HL-60/S4 treated with retinoic acid at 250 ng/mL for 4 days and 3 days (cell line): ENCODE measurements around the gene RDX.

ENCODE experiments used
- in situ Hi-C: fragments of 300-500 bp; cut with MboI; formaldehyde crosslinking; loops from 2 replicates; pipeline ENCODE4 v1.7.0; 2022; ENCODE audit warnings: low sequenced_read_pairs

RDX gene

GRCh38 chr11:110279881-110280280 is 16.5 kb downstream of the RDX start:
- in situ Hi-C loops = no loop called here

GRCh38 chr11:110272919-110273318 is 23.5 kb downstream of the RDX start:
- in situ Hi-C loops = no loop called here

DNA sequence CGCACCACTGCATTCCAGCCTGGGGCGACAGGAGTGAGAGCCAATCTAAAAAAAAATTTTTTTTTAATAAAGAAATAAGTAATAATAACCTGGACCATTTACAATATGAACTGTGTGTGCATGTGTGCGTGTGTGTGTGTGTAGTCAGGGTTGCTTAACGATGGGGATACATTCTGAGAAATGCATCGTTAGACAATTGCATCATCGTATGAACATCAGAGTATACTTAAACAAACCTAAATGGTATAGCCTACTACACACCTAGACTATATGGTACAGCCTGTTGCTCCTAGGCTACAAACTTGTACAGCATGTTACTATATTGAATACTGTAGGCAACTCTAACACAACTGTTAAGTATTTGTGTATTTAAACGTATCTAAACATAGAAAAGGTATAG is 26.4 kb downstream of the RDX start:
- in situ Hi-C loops = no loop called here

DNA sequence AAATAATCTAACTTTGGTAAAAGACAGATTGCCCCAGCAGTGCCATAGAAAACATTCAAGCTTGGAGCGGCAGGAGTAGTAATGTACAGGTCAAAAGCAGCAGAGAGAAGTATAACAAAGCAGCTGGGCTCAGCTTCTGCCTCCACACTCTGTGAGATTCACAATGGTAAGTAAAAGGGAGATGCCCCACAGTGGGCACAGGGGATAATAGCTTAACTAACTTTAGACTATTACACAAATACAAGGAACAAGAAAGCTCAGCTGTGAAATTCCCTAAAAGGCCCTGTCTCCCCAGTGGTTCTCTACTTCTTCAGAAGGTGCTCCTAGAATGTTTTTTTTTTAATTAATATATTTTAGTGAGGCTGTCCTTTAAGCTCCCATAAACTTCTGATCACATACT is 28.0 kb downstream of the RDX start:
- in situ Hi-C loops = no loop called here

DNA sequence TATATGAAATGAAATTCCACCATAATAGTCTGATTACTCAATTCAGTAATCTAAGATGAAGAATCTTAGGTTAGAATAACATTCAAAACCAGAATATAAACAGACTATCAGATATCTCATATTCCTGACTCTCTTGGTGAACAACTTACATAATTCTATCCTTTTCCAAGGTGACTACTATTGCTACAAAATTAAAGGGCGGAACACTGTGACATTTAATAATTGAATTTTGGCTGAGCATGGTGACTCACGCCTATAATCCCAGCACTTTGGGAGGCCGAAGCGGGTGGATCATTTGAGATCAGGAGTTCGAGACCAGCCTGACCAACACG is 34.4 kb downstream of the RDX start:
- in situ Hi-C loops = no loop called here

DNA sequence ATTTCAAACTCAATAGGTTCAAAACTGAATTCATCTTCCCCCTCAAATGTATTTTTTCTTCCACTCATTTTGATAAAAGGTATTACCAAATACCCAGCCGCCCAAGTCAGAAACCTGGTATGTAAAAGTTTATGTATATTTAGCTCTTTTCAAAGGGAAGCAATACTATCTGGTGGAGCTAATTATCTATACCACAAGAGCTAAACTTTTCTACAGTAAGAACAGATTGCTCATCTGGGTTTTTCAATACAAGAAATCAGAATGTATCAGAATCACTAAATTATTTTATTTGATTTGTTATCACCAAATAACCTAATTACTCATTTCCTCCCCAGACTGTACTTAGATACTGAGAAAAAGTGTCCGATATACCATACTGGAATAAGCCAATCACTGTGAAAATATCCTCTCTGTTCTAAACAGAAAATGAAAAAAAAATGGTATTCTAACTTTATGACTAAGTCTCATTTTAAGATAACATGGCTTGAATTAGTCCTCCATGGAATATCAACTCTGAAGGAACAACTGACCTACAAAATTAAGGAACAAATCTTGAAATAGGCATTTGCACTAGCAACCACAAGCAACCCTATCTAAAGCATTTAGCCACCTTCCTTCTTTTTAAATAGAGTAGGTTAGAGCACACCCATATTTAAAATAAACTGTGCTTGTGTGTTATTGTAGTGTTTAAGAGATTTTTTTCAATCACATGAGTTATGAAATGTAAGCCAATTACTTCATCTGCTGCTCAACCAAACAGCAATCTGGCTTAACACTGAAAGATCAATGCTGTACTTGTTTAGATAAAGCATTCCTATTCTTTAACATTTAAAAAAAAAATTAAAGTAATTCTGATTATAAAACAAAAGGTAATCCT is 35.0 kb downstream of the RDX start:
- in situ Hi-C loops = no loop called here

GRCh38 chr11:110253525-110253924 is 42.9 kb downstream of the RDX start:
- in situ Hi-C loops = no loop called here

DNA sequence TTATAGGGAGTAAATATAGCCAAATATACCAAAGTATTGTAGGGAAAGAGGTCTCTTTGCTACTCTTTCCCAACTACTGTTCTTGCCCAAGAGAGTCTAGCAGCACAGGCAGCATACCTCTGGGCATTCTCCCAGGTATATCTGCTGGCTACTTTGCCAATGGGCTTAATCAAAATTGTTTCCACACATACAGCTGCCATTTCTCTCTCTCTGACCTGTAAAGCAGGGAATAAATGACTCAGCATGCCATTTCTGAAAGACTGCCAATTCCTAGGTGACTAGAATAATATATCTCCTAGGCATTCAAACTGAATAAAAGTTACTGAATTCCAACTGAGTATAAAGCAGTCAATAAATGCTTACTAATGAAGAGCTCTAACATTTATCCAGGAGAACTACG is 44.6 kb downstream of the RDX start:
- in situ Hi-C loops = no loop called here

- in situ Hi-C loops = no loop called here
Measured at GRCh38 chr11:110250168-110250567, 46.2 kb downstream of the RDX start.

GRCh38 chr11:110249766-110250165 is 46.6 kb downstream of the RDX start:
- in situ Hi-C loops = no loop called here

GRCh38 chr11:110249066-110249465 is 47.3 kb downstream of the RDX start:
- in situ Hi-C loops = no loop called here

- in situ Hi-C loops = no loop called here
Measured at GRCh38 chr11:110243791-110244190, 52.6 kb downstream of the RDX start.

GRCh38 chr11:110242746-110243145 is 53.7 kb downstream of the RDX start:
- in situ Hi-C loops = no loop called here

- in situ Hi-C loops = no loop called here
Measured at GRCh38 chr11:110242188-110242587, 54.2 kb downstream of the RDX start.

DNA sequence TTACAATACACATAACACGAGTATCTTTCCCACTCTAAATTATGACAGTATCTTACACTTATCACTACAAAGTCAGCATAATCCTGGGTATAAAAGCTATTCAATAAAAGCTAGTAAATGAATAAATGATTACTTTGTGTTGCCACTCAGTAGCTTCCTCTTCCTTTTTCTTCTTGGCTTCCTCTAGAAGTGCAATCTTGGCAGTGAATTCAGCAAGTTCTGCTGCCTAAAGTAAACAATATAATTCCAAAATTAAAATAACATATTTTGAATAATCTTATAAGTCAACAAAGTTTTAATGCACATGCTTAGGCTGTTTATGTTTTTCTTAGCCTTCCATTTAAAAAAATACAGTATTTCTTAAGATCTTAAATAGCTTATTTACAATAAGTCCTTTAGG is 60.4 kb downstream of the RDX start:
- in situ Hi-C loops = no loop called here

DNA sequence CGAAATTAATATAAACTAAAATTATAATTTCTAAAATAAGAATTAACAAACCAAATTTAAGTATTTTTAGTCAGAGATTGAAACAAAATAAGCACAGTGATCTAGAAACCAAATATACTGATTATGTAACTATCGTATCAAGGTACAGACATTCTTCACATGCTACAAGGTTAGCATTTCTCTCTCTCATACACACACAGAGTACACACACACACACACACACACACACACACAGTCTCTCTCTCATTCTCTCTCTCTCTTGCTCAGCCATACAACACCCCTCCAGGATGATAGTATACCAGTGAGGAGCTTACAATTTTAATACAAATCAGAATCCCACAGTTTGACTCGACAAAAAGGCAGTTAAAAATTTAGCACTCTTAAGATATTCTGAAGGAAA is 66.0 kb downstream of the RDX start:
- in situ Hi-C loops = no loop called here

DNA sequence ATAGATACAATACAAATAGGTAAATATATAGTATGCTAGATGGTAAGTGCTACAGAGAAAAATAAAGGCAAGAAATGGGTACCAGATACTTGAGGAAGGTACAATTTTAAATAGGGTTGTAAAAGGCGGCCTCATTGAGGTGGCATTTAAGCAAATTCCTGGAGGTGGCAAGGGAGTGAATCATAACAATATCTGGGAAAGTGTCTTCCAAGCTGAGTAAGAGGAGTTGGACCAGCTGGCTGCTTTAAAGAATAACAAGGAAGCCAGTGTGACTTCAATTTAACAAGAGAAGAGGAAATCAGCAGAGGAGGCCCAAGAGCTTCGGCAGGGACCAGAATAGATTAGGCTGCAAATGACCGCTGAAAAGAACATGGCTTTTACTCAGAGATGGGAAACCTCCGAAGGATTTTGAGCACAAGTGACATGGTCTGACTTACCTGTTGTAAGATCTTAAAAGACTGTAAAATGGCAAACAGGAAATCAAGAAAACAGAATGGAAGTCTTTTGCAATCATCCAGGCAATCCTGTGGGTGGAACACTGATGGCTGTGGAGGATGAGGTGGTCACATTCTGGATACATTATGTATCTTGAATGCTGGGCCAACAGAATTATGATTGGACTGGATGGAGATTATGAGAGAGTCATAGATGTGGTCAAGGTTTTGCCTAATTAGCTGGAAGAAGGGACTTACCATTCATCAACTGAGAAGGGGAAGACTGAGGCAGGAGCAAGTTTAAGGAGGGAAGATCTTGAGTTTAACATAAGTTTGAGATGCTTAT is 77.2 kb downstream of the RDX start:
- in situ Hi-C loops = no loop called here

GRCh38 chr11:110217936-110218335 is 78.5 kb downstream of the RDX start:
- in situ Hi-C loops = no loop called here

DNA sequence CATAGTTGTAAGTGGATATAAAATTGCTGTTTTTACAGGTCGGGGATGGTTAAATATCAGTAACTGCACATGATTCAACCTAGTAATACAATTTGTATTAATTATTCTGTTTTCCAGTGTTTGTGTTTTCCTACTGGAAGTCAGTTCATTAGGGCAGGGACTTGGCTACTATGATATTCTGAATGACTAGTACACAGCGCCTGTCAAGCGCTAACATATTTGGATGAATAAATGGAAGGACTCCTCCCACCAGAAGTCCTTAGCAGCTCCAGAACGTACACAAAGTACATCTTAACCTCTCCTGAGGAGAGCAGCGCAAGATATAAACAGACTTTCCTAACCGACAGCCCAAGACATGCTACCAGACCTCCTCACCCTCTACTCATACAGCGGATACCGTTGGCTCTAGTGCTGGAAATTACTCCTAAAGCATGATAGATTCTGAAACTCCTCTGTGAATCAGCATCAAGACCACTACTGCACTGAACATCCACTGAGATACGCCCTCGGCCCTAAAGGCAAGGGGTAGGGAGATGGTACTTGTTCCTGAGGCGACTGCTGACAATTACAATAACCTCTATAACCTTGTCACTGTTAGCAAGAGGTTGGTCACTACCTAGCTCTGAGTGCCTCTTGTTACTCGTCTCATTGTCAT is 79.1 kb downstream of the RDX start:
- in situ Hi-C loops = no loop called here

GRCh38 chr11:110209313-110209694 is 87.1 kb downstream of the RDX start:
- in situ Hi-C loops = loop anchor here (10.0 kb wide), 1 partner anchor 165 kb away; no protein-coding TSS in a partner anchor

- in situ Hi-C loops = loop anchor here (10.0 kb wide), 1 partner anchor 166 kb away; no protein-coding TSS in a partner anchor
Measured at GRCh38 chr11:110208678-110209312, 87.6 kb downstream of the RDX start.
